GM23248 (cell line): ENCODE measurements around the gene FBLN2. TPM values are rescaled to one million over a fixed set of nuclear protein-coding genes. Genes with fewer than 3 reads are reported as not detected.

Experiments used
- DNase-seq: peaks from one replicate; pipeline ENCODE4 v3.0.0-alpha.2; 2015
- H2AFZ ChIP-seq: fragments of 200-600 bp; sonication (generic); 2 replicates; pipeline ENCODE4 v1.6.1; 2016; ENCODE audit warnings: antibody characterized with exemption
- H3F3A ChIP-seq: fragments of 200-600 bp; sonication (generic); 2 replicates; pipeline ENCODE4 v1.6.1; 2016; ENCODE audit warnings: mild to moderate bottlenecking, antibody characterized with exemption, mixed run types; ENCODE audit not compliant: insufficient read depth
- H3K27ac ChIP-seq: fragments of 200-600 bp; sonication (generic); 2 replicates; pipeline ENCODE4 v1.5.1; 2016; ENCODE audit warnings: mild to moderate bottlenecking
- H3K27me3 ChIP-seq: fragments of 200-600 bp; sonication (generic); replicated peaks from 2 replicates; pipeline ENCODE4 v1.6.1; 2016; ENCODE audit warnings: mild to moderate bottlenecking; ENCODE audit not compliant: insufficient read depth
- H3K36me3 ChIP-seq: fragments of 200-600 bp; sonication (generic); 2 replicates; pipeline ENCODE4 v1.6.1; 2016; ENCODE audit warnings: low read depth, mild to moderate bottlenecking
- H3K4me1 ChIP-seq: fragments of 200-600 bp; sonication (generic); 2 replicates; pipeline ENCODE4 v1.6.1; 2016; ENCODE audit warnings: mild to moderate bottlenecking; ENCODE audit not compliant: insufficient read depth
- H3K4me2 ChIP-seq: fragments of 200-600 bp; sonication (generic); one replicate; pipeline ENCODE4 v1.6.1; 2016; ENCODE audit warnings: mild to moderate bottlenecking; ENCODE audit not compliant: unreplicated experiment
- H3K4me3 ChIP-seq: fragments of 200-600 bp; sonication (generic); 2 replicates; pipeline ENCODE4 v1.5.1; 2016; ENCODE audit warnings: mild to moderate bottlenecking
- H3K79me2 ChIP-seq: fragments of 200-600 bp; sonication (generic); 2 replicates; pipeline ENCODE4 v1.6.1; 2016; ENCODE audit warnings: mild to moderate bottlenecking; ENCODE audit not compliant: insufficient read depth
- H3K9ac ChIP-seq: fragments of 200-600 bp; sonication (generic); 2 replicates; pipeline ENCODE4 v1.6.1; 2016; ENCODE audit warnings: mild to moderate bottlenecking
- H3K9me2 ChIP-seq: fragments of 200-600 bp; sonication (generic); 2 replicates; pipeline ENCODE4 v1.6.1; 2016; ENCODE audit warnings: mixed run types, mild to moderate bottlenecking, moderate library complexity; ENCODE audit not compliant: insufficient read depth
- H3K9me3 ChIP-seq: fragments of 200-600 bp; sonication (generic); one replicate; pipeline ENCODE4 v1.6.1; 2017; ENCODE audit warnings: low read depth
- H4K20me1 ChIP-seq: fragments of 200-600 bp; sonication (generic); 2 replicates; pipeline ENCODE4 v1.6.0; 2016; ENCODE audit not compliant: insufficient read depth
- EZH2 ChIP-seq: fragments of 200-600 bp; sonication (generic); IDR thresholded peaks from 2 replicates; pipeline ENCODE4 v1.6.1; 2018; ENCODE audit warnings: antibody characterized with exemption, mild to moderate bottlenecking; ENCODE audit not compliant: insufficient read depth, poor library complexity, severe bottlenecking
- EZH2phosphoT487 ChIP-seq: fragments of 200-600 bp; sonication (generic); IDR thresholded peaks from 2 replicates; pipeline ENCODE4 v1.6.1; 2018; ENCODE audit warnings: antibody characterized with exemption, moderate library complexity, mild to moderate bottlenecking, low read depth; ENCODE audit not compliant: insufficient read depth
- WGBS, 2 experiments: methylation state at CpG; one replicate each; pipeline ENCODE4 v1.1.6; 2015 to 2017; ENCODE audit warnings: low lambda C conversion rate in 2 of 2, low coverage in 1 of 2; ENCODE audit errors: missing lambda C conversion rate in 2 of 2; 5-methylcytosine and 5-hydroxymethylcytosine counted together
- in situ Hi-C: fragments of 300-500 bp; cut with MboI; formaldehyde crosslinking; loops from 2 replicates; pipeline ENCODE4 v1.15.0; 2020
- polyA plus RNA-seq: library from polyadenylated mRNA; unstranded; fragments of >200 nt; fragmentation: Nextera tagmentation; extraction: Ambion mirVana; gene quantifications from 2 replicates; pipeline ENCODE4 v1.2.1, GENCODE V29; 2016
- total RNA-seq: library from RNA; depleted of rRNA; stranded (reverse); fragments of >200 nt; shearing (Covaris generic); gene quantifications from 2 replicates; pipeline ENCODE4 v1.2.3, GENCODE V29; 2014

Gene FBLN2
- total and polyA plus RNA-seq, 2 experiments from 2014 or later, result 447 to 636 TPM

DNA sequence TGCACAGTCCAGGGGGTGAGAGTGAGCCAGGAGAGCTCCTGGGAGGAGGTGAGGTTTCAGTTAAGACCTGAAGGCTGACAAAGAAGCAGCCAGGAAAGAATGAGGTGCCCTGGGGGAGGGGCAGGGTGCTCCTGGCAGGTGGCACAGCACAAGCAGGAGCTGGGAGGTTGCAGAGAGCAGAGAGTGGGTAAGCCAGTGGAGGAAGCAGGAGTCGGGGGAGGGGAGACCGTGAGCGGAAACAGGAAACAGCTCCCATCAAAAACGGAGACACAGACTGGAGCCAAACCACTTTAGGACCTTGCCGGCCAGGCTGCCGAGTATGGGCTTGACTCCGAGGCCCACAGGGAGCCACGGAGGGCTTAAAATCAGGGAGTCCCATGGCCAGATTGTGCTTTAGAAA lies 12.1 kb upstream of the FBLN2 start:
- H3K27me3 ChIP-seq, result no peaks in the 10 kb centered on the region
- peaks cover 58% of the 10 kb centered on the region for H3K4me1 ChIP-seq
- H3K4me3 ChIP-seq, result no peak overlapping the region
- peak overlapping the region; percentile 100 for H3K27ac ChIP-seq
- in situ Hi-C loops, result no loop called here
- peak overlapping the region; percentile 87; the same call in 1 of the 2 replicates for H3K9ac ChIP-seq
- no peaks in the 10 kb centered on the region for H3K9me3 ChIP-seq
- 22 to 33% methylated on average over 8 of the region's 8 CpGs for WGBS, 2 experiments
- no peaks in the 10 kb centered on the region for H3K79me2 ChIP-seq
- H4K20me1 ChIP-seq, result no peaks in the 10 kb centered on the region
- peaks cover 26% of the 10 kb centered on the region for H3F3A ChIP-seq
- no peak for DNase-seq
- no peak for TF ChIP-seq EZH2
- TF ChIP-seq EZH2phosphoT487, result no peak
- H3K4me2 ChIP-seq, result no peak overlapping the region
- no peaks in the 10 kb centered on the region for H3K9me2 ChIP-seq
- H3K36me3 ChIP-seq, result no peaks in the 10 kb centered on the region
- peak overlapping the region; percentile 44; the same call in 1 of the 2 replicates for H2AFZ ChIP-seq

DNA sequence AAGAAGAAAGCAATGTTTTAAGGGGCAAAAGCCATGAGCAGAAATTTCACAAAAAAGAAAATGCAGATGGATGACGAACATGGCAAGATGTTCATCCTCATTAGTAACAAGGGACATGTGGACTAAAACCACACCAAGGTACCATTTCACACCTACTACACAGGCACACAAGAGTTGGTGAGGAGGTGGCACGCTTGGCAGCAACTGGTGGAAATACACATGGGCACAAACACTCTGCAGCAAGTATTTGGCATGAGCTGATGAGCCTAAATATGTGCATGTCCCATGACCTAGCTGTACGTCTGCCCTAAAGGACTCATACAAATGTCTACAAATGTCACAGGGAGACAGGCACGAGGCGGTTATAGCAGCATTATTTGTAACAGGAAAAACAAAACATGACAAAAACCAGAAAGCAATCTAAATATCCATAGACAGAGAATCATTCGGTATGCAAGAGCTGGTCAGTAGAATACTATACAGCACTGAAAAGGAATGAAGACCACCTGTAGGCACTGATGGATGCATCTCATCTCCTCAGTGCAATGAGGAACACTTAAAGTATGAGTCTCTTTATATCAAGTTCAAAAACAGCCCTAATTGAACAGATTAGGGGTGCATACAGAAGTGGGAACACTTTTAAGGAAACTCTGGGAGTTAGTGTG lies 11.5 kb upstream of the FBLN2 start:
- no peak for DNase-seq
- no peaks in the 10 kb centered on the region for H3K9me2 ChIP-seq
- TF ChIP-seq EZH2, result no peak
- no peak for TF ChIP-seq EZH2phosphoT487
- H2AFZ ChIP-seq, result 0 out of 2 replicates have a peak overlapping the region, but pooled peaks have one; percentile 44
- no peaks in the 10 kb centered on the region for H3K36me3 ChIP-seq
- peaks cover 58% of the 10 kb centered on the region for H3K4me1 ChIP-seq
- H3F3A ChIP-seq, result peaks cover 26% of the 10 kb centered on the region
- peak overlapping the region; percentile 7 for H3K4me2 ChIP-seq
- H3K4me3 ChIP-seq, result no peak overlapping the region
- 87 to 88% methylated on average over 6 of the region's 6 CpGs for WGBS, 2 experiments
- no peaks in the 10 kb centered on the region for H3K79me2 ChIP-seq
- no peaks in the 10 kb centered on the region for H3K27me3 ChIP-seq
- H4K20me1 ChIP-seq, result no peaks in the 10 kb centered on the region
- peak overlapping the region; percentile 100 for H3K27ac ChIP-seq
- in situ Hi-C loops, result no loop called here
- H3K9ac ChIP-seq, result peak overlapping the region; percentile 87
- H3K9me3 ChIP-seq, result no peaks in the 10 kb centered on the region

DNA sequence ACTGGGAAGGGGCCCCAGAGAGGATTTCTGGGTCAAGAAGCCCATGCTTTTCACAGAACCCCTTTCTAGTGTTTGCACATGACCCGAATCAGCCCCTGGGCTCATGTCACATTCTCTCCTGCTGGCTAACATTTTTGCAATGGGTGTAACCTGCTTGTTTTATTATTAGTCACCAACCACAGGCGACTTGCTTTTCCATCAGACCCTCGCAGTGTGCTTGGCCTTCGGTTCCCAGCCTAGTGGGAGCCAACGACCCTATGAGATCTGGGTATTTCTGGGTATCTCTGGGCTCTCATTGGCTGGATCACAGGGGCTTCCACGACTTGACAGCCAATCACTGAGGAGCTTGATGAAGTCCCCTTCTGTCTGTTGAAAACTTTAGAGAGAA lies 11.0 kb upstream of the FBLN2 start:
- H3K4me1 ChIP-seq, result peaks cover 58% of the 10 kb centered on the region
- H3K9me3 ChIP-seq, result no peaks in the 10 kb centered on the region
- peak overlapping the region; percentile 62 for H3K4me2 ChIP-seq
- H3K27ac ChIP-seq, result peak overlapping the region; percentile 100
- peak overlapping the region; percentile 87 for H3K9ac ChIP-seq
- H4K20me1 ChIP-seq, result no peaks in the 10 kb centered on the region
- 1 to 2% methylated on average over 6 of the region's 6 CpGs for WGBS, 2 experiments
- H3K4me3 ChIP-seq, result no peak overlapping the region
- H3K9me2 ChIP-seq, result no peaks in the 10 kb centered on the region
- H2AFZ ChIP-seq, result no peak overlapping the region
- peaks cover 27% of the 10 kb centered on the region for H3F3A ChIP-seq
- TF ChIP-seq EZH2 (no peak), EZH2phosphoT487 (no peak)
- no peaks in the 10 kb centered on the region for H3K79me2 ChIP-seq
- DNase-seq, result peak; percentile 99
- in situ Hi-C loops, result no loop called here
- H3K36me3 ChIP-seq, result no peaks in the 10 kb centered on the region
- H3K27me3 ChIP-seq, result no peaks in the 10 kb centered on the region

DNA sequence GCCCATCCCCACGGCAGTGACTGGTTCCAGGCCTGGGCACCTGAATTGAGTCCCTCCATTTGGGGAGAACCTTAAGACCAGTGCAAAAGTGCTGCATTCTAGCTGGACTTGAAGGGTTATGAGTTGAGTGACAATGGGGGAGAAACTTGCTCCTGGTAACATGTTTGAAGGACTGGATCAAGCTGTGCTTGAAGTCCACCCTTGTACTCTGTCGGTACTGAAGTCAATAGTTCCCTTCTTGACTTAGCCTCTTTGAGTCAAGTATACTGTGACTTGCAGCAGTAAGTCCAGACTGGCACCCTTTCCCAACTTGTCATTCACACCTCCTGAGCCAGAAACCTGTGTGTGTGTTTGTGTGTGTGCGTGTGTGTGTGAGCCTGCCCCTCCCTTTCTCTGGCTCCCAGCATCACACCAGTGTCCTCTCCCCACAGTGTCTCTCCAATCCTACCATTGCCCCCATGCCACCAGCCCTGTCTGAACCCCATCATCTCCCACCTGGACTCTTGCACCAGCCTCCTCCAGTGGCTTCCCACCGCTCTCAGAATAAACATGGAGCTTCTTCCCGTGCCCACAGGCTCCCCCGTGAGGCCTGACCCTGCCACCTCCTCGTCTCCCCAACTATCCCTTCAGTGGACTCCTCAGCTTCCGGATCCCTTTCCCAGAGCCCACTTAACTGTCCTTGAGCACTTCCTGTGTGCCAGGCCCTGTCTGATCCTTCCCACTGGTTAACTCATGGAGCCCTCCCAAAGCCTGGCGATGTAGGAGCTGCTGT lies 10.2 kb upstream of the FBLN2 start:
- H3K27ac ChIP-seq, result peak overlapping the region; percentile 100
- no peaks in the 10 kb centered on the region for H3K27me3 ChIP-seq
- H3K4me3 ChIP-seq, result no peak overlapping the region
- peak overlapping the region; percentile 87 for H3K9ac ChIP-seq
- no peaks in the 10 kb centered on the region for H4K20me1 ChIP-seq
- H3K4me1 ChIP-seq, result peaks cover 57% of the 10 kb centered on the region
- no peaks in the 10 kb centered on the region for H3K9me3 ChIP-seq
- peak overlapping the region; percentile 62 for H3K4me2 ChIP-seq
- TF ChIP-seq EZH2phosphoT487 (no peak), EZH2 (no peak)
- no peak overlapping the region for H2AFZ ChIP-seq
- peaks cover 33% of the 10 kb centered on the region for H3F3A ChIP-seq
- H3K79me2 ChIP-seq, result no peaks in the 10 kb centered on the region
- WGBS, 2 experiments, result 71 to 75% methylated on average over 9 of the region's 9 CpGs
- no peaks in the 10 kb centered on the region for H3K36me3 ChIP-seq
- no peaks in the 10 kb centered on the region for H3K9me2 ChIP-seq
- in situ Hi-C loops, result no loop called here
- DNase-seq, result peak; percentile 46
